NB4 (cell line): ENCODE results near the gene FA2H.

Experiments used
- POLR2A ChIP-seq: IDR thresholded peaks from 2 replicates; pipeline ENCODE4 v1.6.1; 2011; ENCODE audit warnings: mild to moderate bottlenecking; ENCODE audit not compliant: insufficient read length; ENCODE audit errors: extremely low read depth
- TF ChIP-seq, protein P1 (sequence below): IDR thresholded peaks from one replicate; pipeline ENCODE4 v1.5.1; 2012; ENCODE audit warnings: low read depth, low read length

GRCh38 chr16:74677868-74678267, 96.8 kb downstream of the FA2H start:
- TF ChIP-seq, protein P1, sequence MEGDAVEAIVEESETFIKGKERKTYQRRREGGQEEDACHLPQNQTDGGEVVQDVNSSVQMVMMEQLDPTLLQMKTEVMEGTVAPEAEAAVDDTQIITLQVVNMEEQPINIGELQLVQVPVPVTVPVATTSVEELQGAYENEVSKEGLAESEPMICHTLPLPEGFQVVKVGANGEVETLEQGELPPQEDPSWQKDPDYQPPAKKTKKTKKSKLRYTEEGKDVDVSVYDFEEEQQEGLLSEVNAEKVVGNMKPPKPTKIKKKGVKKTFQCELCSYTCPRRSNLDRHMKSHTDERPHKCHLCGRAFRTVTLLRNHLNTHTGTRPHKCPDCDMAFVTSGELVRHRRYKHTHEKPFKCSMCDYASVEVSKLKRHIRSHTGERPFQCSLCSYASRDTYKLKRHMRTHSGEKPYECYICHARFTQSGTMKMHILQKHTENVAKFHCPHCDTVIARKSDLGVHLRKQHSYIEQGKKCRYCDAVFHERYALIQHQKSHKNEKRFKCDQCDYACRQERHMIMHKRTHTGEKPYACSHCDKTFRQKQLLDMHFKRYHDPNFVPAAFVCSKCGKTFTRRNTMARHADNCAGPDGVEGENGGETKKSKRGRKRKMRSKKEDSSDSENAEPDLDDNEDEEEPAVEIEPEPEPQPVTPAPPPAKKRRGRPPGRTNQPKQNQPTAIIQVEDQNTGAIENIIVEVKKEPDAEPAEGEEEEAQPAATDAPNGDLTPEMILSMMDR = no peak
- no peak for TF ChIP-seq POLR2A
